Measurements from ENCODE around the gene PALLD.
A peak's percentile ranks its signal among the peaks of the same experiment; 100 is the strongest.

DNA sequence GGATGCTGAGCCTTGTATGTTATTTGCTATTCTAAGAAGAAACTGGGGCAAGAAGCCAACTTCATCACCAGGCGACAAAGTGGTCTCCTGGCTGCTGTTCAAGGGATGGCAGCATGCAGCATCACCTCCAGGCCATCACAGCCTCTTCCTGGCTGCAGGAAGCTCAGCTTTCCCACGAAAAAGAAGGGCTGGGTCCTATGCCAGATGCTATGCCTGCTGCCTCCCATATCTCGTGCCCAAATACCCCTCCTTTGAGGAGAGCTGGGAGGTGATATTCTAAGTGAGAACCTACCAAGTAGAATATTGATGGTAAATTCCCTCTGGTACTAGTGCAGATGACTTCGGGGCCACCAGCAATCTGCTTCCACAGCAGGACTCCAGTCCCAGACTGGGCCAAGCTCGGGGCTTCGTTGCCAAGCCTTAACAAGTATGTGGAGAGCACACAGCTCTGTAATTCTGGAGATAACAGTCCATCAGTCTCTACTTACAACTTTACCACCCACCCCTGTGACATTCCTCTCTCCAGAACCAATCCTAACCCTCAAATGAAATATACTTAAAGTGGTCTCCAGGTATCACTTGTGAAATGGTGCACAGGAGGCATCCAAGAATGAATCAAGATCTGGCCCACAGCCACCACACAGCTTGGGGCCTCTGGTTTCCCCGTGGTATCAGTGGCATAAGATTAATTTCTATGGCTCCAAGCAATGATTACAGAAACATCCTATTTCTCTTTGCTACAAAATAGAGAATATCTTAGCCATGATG is 149.3 kb downstream of the PALLD start:
- TF ChIP-seq GATA2 (IDR thresholded peaks at IDR 0.05; ENCODE audit: low read depth, low read length) (peak; percentile 18), GATA3 (IDR thresholded peaks at IDR 0.05; ENCODE audit: low read depth, low read length) (no peak)
